WTC11 (cell line): ENCODE results near the gene BRI3.

Experiments
- ATF3 ChIP-seq: sonication (generic); formaldehyde crosslinking; conservative IDR thresholded peaks from 2 replicates; pipeline ENCODE4 v1.8.1; 2022; ENCODE audit warnings: mild to moderate bottlenecking, missing genetic modification reagents
- CREM ChIP-seq: sonication (generic); formaldehyde crosslinking; IDR thresholded peaks from 2 replicates; pipeline ENCODE4 v1.8.1; 2022; ENCODE audit warnings: mild to moderate bottlenecking, missing genetic modification reagents, moderate library complexity
- CTCF ChIP-seq: fragments of 200-600 bp; IDR thresholded peaks from 2 replicates; pipeline ENCODE4 v1.8.0; 2022; ENCODE audit warnings: antibody characterized with exemption
- E2F1 ChIP-seq: sonication (generic); formaldehyde crosslinking; IDR thresholded peaks from 2 replicates; pipeline ENCODE4 v1.8.0; 2022; ENCODE audit warnings: mild to moderate bottlenecking, missing genetic modification reagents
- JUN ChIP-seq: sonication (generic); formaldehyde crosslinking; IDR thresholded peaks from 2 replicates; pipeline ENCODE4 v1.8.0; 2023; ENCODE audit warnings: mild to moderate bottlenecking, missing genetic modification reagents
- KAT7 ChIP-seq: sonication (generic); formaldehyde crosslinking; IDR thresholded peaks from 2 replicates; pipeline ENCODE4 v1.8.1; 2023; ENCODE audit warnings: missing genetic modification reagents, mild to moderate bottlenecking, borderline replicate concordance
- MLX ChIP-seq: sonication (generic); formaldehyde crosslinking; IDR thresholded peaks from 2 replicates; pipeline ENCODE4 v1.8.1; 2023; ENCODE audit warnings: mild to moderate bottlenecking, missing genetic modification reagents, moderate library complexity
- NR2C2 ChIP-seq: sonication (generic); formaldehyde crosslinking; IDR thresholded peaks from 2 replicates; pipeline ENCODE4 v1.8.0; 2022; ENCODE audit warnings: mild to moderate bottlenecking, missing genetic modification reagents
- SP1 ChIP-seq: sonication (generic); formaldehyde crosslinking; conservative IDR thresholded peaks from 2 replicates; pipeline ENCODE4 v1.8.1; 2022; ENCODE audit warnings: missing genetic modification reagents
- TEAD4 ChIP-seq: sonication (generic); formaldehyde crosslinking; IDR thresholded peaks from 2 replicates; pipeline ENCODE4 v1.8.0; 2022; ENCODE audit warnings: mild to moderate bottlenecking, missing genetic modification reagents
- ZBTB21 ChIP-seq: sonication (generic); formaldehyde crosslinking; IDR thresholded peaks from 2 replicates; pipeline ENCODE4 v1.8.1; 2023; ENCODE audit warnings: mild to moderate bottlenecking, missing genetic modification reagents, borderline replicate concordance
- ZNF416 ChIP-seq: fragments of 250-450 bp; sonication (Bioruptor Pico); IDR thresholded peaks from 2 replicates; pipeline ENCODE4 v1.9.0; 2021; ENCODE audit warnings: mild to moderate bottlenecking, inconsistent platforms
- ZNF512 ChIP-seq: sonication (generic); formaldehyde crosslinking; IDR thresholded peaks from 2 replicates; pipeline ENCODE4 v1.8.1; 2022; ENCODE audit warnings: missing genetic modification reagents, borderline replicate concordance

GRCh38 chr7:98303906-98304305 lies 22.4 kb downstream of the BRI3 start:
- no peak for TF ChIP-seq MLX
- TF ChIP-seq CREM = no peak
- TF ChIP-seq CTCF = no peak
- TF ChIP-seq TEAD4 (CRISPR knock-in tag) = no peak
- no peak for TF ChIP-seq E2F1 (CRISPR knock-in tag)
- TF ChIP-seq NR2C2 (CRISPR knock-in tag) = no peak
- no peak for TF ChIP-seq ATF3 (CRISPR knock-in tag)
- TF ChIP-seq KAT7 (CRISPR knock-in tag) = no peak
- no peak for TF ChIP-seq ZNF512 (CRISPR knock-in tag)
- no peak for TF ChIP-seq ZBTB21 (CRISPR knock-in tag)
- no peak for TF ChIP-seq SP1 (CRISPR knock-in tag)
- no peak for TF ChIP-seq ZNF416 (CRISPR knock-in tag)
- no peak for TF ChIP-seq JUN (CRISPR knock-in tag)
